ENCODE data around the gene SUPT20HL1. TPM values are rescaled to one million over a fixed set of nuclear protein-coding genes. Genes with fewer than 3 reads are reported as not detected.

Gene SUPT20HL1
- total and polyA plus RNA-seq, 4 donors, result not detected

DNA sequence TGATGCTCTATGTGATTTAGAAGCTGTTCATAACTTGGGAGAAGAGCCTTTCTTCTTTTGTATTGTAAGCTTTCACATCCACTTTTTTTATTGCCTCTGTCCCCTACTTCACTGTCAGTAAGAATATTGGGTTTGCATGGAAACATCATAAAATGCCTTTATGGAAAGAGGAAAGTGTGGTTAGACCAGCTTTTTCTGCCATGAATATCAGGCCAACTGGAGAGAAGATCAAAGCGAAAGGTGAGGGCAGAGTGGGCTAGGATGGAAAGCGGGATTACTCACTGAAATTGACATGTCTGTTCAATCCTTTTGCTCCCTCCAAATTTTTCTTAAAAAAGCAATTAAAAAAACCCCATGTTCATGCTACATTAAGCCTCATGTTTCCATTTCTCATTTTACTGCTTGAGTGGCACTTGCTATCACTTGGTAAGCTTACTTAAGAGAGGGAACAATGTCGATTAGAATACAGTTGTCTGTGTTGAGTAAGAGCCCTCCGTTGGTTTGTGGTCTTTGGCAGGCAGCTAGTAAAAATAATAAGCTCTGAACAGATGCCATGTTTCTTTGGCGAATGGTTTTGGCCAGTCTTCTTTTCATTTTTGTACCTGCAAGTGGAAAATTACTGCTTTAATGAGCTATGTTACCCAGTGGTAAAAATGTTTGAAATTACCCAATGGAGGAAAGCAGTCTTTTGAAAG lies 35.9 kb downstream of the SUPT20HL1 start:
- no peaks in the 10 kb centered on the region for H3K36me3 ChIP-seq (ENCODE audit: control insufficient read depth in 4 of 4, insufficient read depth in 4 of 4, low read length in 4 of 4)
- no peaks in the 10 kb centered on the region for H3K9me3 ChIP-seq (ENCODE audit: control insufficient read depth in 4 of 4, insufficient read depth in 3 of 4, low read length in 3 of 4)
- TF ChIP-seq, protein P1, sequence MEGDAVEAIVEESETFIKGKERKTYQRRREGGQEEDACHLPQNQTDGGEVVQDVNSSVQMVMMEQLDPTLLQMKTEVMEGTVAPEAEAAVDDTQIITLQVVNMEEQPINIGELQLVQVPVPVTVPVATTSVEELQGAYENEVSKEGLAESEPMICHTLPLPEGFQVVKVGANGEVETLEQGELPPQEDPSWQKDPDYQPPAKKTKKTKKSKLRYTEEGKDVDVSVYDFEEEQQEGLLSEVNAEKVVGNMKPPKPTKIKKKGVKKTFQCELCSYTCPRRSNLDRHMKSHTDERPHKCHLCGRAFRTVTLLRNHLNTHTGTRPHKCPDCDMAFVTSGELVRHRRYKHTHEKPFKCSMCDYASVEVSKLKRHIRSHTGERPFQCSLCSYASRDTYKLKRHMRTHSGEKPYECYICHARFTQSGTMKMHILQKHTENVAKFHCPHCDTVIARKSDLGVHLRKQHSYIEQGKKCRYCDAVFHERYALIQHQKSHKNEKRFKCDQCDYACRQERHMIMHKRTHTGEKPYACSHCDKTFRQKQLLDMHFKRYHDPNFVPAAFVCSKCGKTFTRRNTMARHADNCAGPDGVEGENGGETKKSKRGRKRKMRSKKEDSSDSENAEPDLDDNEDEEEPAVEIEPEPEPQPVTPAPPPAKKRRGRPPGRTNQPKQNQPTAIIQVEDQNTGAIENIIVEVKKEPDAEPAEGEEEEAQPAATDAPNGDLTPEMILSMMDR (IDR thresholded peaks at IDR 0.05; ENCODE audit: control extremely low read depth, extremely low read depth), result no peak
- no peak overlapping the region for H3K27ac ChIP-seq (ENCODE audit: low read depth in 1 of 2, low read length in 1 of 2)
- peaks cover 0 to 3% (median 0%) of the 10 kb centered on the region in 5 donors for H3K4me1 ChIP-seq (ENCODE audit: control insufficient read depth in 5 of 5, insufficient read depth in 5 of 5, low read length in 5 of 5)
- peaks cover 3 to 41% (median 32%) of the 10 kb centered on the region in 3 donors for H3K27me3 ChIP-seq (ENCODE audit: control insufficient read depth in 3 of 3, insufficient read depth in 3 of 3, low read length in 2 of 3)
- 49 to 55% methylated on average over 5 of the region's 5 CpGs for WGBS, 2 donors
- ATAC-seq (ENCODE audit: insufficient read depth, low FRiP score) (no peak), DNase-seq (peak in 1 of 3 donors; percentile 2)
- no peak overlapping the region for H3K9ac ChIP-seq (ENCODE audit: insufficient read depth in 1 of 2, low read length in 2 of 2)
- H3K4me3 ChIP-seq, result no peak overlapping the region

DNA sequence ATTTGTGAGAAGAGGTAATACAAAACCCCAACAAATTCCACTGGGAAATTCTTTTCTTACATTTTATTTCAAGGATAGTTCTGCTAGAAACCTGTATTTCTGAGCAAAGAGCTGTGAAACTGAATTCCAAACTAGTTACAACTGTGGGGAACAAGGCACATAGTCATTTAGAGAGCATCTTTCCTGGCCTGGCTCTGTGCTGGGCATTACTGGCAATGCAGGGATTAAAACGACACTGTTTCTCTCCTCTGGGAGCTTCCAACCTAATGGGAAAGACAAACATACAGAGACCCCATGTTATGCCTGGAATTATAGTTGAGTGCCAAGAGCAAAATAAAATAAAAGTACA lies 36.5 kb downstream of the SUPT20HL1 start:
- no peak overlapping the region for H3K27ac ChIP-seq (ENCODE audit: low read depth in 1 of 2, low read length in 1 of 2)

DNA sequence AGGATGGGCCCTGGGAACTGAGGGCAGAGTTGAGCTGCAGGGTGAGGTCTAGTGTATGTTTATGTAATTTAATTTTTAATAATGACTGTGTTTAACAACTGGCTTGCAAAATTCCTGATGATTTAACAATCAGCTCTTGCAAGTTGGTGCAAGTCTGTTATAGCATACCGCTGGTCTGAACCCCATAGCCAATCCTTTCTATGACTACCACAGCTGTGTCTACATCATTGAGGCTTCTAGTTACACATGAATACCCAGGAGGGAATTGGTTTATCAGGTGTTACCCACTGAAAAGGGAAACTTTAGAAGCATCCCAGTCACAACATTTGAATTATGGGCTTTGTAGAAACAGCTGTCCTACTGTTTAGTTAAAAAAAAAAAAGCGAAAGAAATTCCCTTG lies 38.3 kb downstream of the SUPT20HL1 start:
- Histone ChIP-seq H3K9ac (ENCODE audit: insufficient read depth in 1 of 2, low read length in 2 of 2) (no peak overlapping the region), H3K36me3 (ENCODE audit: control insufficient read depth in 4 of 4, insufficient read depth in 4 of 4, low read length in 4 of 4) (no peaks in the 10 kb centered on the region), H3K4me3 (no peak overlapping the region), H3K9me3 (ENCODE audit: control insufficient read depth in 4 of 4, insufficient read depth in 3 of 4, low read length in 3 of 4) (no peaks in the 10 kb centered on the region), H3K27ac (ENCODE audit: low read depth in 1 of 2, low read length in 1 of 2) (no peak overlapping the region), H3K27me3 (ENCODE audit: control insufficient read depth in 3 of 3, insufficient read depth in 3 of 3, low read length in 2 of 3) (peaks cover 3 to 26% (median 19%) of the 10 kb centered on the region in 3 donors), H3K4me1 (ENCODE audit: control insufficient read depth in 5 of 5, insufficient read depth in 5 of 5, low read length in 5 of 5) (peaks cover 0 to 3% (median 0%) of the 10 kb centered on the region in 5 donors)
- no peak for ATAC-seq (ENCODE audit: insufficient read depth, low FRiP score)
- no peak for DNase-seq
- TF ChIP-seq, protein P1 (IDR thresholded peaks at IDR 0.05; ENCODE audit: control extremely low read depth, extremely low read depth), result no peak
- WGBS, 2 donors, result 86 to 95% methylated on average over 2 of the region's 2 CpGs

More for the DNA sequence above, 36.5 kb downstream of the SUPT20HL1 start:
- Histone ChIP-seq H3K4me3 (no peak overlapping the region), H3K9me3 (ENCODE audit: control insufficient read depth in 4 of 4, insufficient read depth in 3 of 4, low read length in 3 of 4) (no peaks in the 10 kb centered on the region), H3K36me3 (ENCODE audit: control insufficient read depth in 4 of 4, insufficient read depth in 4 of 4, low read length in 4 of 4) (no peaks in the 10 kb centered on the region), H3K27me3 (ENCODE audit: control insufficient read depth in 3 of 3, insufficient read depth in 3 of 3, low read length in 2 of 3) (peaks cover 3 to 37% (median 27%) of the 10 kb centered on the region in 3 donors), H3K9ac (ENCODE audit: insufficient read depth in 1 of 2, low read length in 2 of 2) (no peak overlapping the region), H3K4me1 (ENCODE audit: control insufficient read depth in 5 of 5, insufficient read depth in 5 of 5, low read length in 5 of 5) (peaks cover 0 to 3% (median 0%) of the 10 kb centered on the region in 5 donors)
- ATAC-seq (ENCODE audit: insufficient read depth, low FRiP score) (no peak), DNase-seq (peak in 1 of 3 donors; percentile 4)
- 73% methylated on average over 1 of the region's 1 CpG for WGBS, 2 donors
- TF ChIP-seq, protein P1 (IDR thresholded peaks at IDR 0.05; ENCODE audit: control extremely low read depth, extremely low read depth), result no peak
